ENCODE measurements around the gene SHB. TPM values are rescaled to one million over a fixed set of nuclear protein-coding genes. Genes with fewer than 3 reads are reported as not detected.

SHB gene
- polyA plus RNA-seq, 2 of the 4 experiments (the other 2 are of a cell fraction): 15.4 to 22.0 TPM

- TF ChIP-seq, protein P1, sequence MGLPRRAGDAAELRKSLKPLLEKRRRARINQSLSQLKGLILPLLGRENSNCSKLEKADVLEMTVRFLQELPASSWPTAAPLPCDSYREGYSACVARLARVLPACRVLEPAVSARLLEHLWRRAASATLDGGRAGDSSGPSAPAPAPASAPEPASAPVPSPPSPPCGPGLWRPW (IDR thresholded peaks at IDR 0.05): no peak
Measured at GRCh38 chr9:38058452-38059232, 10.4 kb downstream of the SHB start (continued).

- Histone ChIP-seq H3K4me3 (no peak overlapping the region), H3K9me3 (no peaks in the 10 kb centered on the region), H3K4me1 (peaks cover 86% of the 10 kb centered on the region), H3K27ac (peak overlapping the region; percentile 36 to 81; a peak in 4 of 6 replicates), H3K4me2 (peak overlapping the region; percentile 78)
- ChIA-PET POLR2A (no interaction called here), CTCF (interaction anchor here (0.9 to 7.8 kb wide), 2 partner anchors 40 to 206 kb away, joined by 3 to 49 read pairs; no protein-coding TSS in a partner anchor)
- WGBS (ENCODE audit: missing lambda C conversion rate): 76% methylated on average over 7 of the region's 7 CpGs
- no peak for FAIRE-seq
- no peak for DNase-seq (ENCODE audit: low read depth in 1 of 2, low spot score in 1 of 2)
- TF ChIP-seq KDM5A (IDR thresholded peaks at IDR 0.05) (no peak), GATA3 (IDR thresholded peaks at IDR 0.05; ENCODE audit: borderline replicate concordance) (no peak), ZNF302 (CRISPR knock-in tag; IDR thresholded peaks at IDR 0.05) (no peak), HEYL (CRISPR knock-in tag; IDR thresholded peaks at IDR 0.05) (no peak), BHLHE40 (IDR thresholded peaks at IDR 0.05; ENCODE audit: low read depth, low read length) (no peak), POLR2A (IDR thresholded peaks at IDR 0.05; ENCODE audit: low read length) (no peak), PHF8 (IDR thresholded peaks at IDR 0.05; ENCODE audit: borderline replicate concordance, low read depth) (no peak), ZSCAN20 (CRISPR knock-in tag; IDR thresholded peaks at IDR 0.05) (no peak), MYC (IDR thresholded peaks at IDR 0.05; ENCODE audit: borderline replicate concordance, low read length) (no peak), HOXA7 (CRISPR knock-in tag; IDR thresholded peaks at IDR 0.05) (no peak), HMGXB4 (CRISPR knock-in tag; IDR thresholded peaks at IDR 0.05; ENCODE audit: borderline replicate concordance) (no peak), CEBPB (IDR thresholded peaks at IDR 0.05) (no peak), FOXS1 (CRISPR knock-in tag; IDR thresholded peaks at IDR 0.05) (no peak), CHD4 (IDR thresholded peaks at IDR 0.05; ENCODE audit: borderline replicate concordance) (no peak), MAZ (IDR thresholded peaks at IDR 0.05; ENCODE audit: borderline replicate concordance, low read depth, low read length) (no peak), CTCF (IDR thresholded peaks at IDR 0.05) (no peak), CBX2 (IDR thresholded peaks at IDR 0.05; ENCODE audit: borderline replicate concordance, low read depth) (no peak), JUNB (IDR thresholded peaks at IDR 0.05) (no peak)
- TF ChIP-seq, protein P2, sequence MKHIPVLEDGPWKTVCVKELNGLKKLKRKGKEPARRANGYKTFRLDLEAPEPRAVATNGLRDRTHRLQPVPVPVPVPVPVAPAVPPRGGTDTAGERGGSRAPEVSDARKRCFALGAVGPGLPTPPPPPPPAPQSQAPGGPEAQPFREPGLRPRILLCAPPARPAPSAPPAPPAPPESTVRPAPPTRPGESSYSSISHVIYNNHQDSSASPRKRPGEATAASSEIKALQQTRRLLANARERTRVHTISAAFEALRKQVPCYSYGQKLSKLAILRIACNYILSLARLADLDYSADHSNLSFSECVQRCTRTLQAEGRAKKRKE (CRISPR knock-in tag; IDR thresholded peaks at IDR 0.05; ENCODE audit: low read depth): no peak
- ATAC-seq: peak; percentile 28 to 42; a peak in 3 of 6 replicates
Measured at GRCh38 chr9:38057416-38058195, 11.4 kb downstream of the SHB start.

Measured in A549 (cell line).